ENCODE results near the gene RAB3IL1.
"Not testable (repeated sequence)": the region's sequence is repeated elsewhere in the genome, so short reads cannot be mapped to it uniquely, and the experiment has no call there.

The RAB3IL1 gene

DNA sequence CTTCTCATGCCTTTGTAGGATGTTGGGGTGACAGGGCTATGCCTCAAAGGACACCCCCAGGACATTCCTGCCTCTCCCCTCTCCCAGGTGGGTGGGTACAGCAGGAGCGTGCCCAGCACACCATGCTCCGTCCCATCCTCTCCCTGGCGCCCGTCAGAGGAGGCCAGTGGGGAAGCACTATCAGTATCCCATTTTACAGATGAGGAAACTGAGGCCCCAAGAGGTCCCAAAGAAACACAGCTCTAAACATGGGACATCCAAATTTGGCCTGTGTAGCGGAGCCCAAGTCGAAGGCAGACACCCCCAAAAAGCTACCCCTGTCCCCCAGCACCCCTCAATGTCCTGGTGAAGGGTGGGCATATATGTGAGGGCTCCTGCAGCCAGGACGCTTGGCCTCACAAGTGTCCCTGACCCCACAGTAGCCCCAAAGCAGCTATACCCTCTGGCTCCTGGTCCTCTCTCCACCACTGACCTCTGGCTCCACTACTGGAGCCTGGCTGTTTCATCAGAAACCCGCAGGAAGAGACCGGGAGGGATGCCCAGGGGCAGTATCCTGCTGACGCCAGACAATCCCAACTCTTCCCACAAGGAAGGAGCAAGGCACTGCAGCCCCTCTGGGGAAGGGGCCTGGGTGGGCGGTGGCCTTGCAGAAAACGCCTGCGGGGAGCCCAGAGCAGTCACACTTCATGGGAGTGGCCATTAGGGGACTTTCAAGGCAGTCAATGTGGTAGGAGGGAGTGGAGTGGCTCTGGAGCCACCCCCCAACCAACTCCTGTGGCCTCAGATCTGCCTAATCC lies 31.4 kb downstream of the RAB3IL1 start:
- TF ChIP-seq, protein P1, sequence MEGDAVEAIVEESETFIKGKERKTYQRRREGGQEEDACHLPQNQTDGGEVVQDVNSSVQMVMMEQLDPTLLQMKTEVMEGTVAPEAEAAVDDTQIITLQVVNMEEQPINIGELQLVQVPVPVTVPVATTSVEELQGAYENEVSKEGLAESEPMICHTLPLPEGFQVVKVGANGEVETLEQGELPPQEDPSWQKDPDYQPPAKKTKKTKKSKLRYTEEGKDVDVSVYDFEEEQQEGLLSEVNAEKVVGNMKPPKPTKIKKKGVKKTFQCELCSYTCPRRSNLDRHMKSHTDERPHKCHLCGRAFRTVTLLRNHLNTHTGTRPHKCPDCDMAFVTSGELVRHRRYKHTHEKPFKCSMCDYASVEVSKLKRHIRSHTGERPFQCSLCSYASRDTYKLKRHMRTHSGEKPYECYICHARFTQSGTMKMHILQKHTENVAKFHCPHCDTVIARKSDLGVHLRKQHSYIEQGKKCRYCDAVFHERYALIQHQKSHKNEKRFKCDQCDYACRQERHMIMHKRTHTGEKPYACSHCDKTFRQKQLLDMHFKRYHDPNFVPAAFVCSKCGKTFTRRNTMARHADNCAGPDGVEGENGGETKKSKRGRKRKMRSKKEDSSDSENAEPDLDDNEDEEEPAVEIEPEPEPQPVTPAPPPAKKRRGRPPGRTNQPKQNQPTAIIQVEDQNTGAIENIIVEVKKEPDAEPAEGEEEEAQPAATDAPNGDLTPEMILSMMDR (IDR thresholded peaks at IDR 0.05; ENCODE audit: control insufficient read depth, extremely low read depth, insufficient read depth), result no peak
- DNase-seq (ENCODE audit: low read depth), result no peak
- no peak overlapping the region for H3K4me3 ChIP-seq (ENCODE audit: low read depth, low read length)

GRCh38 chr11:61885166-61885778 lies 32.1 kb downstream of the RAB3IL1 start:
- H3K4me3 ChIP-seq (ENCODE audit: low read depth, low read length), result no peak overlapping the region
- TF ChIP-seq, protein P1 (IDR thresholded peaks at IDR 0.05; ENCODE audit: control insufficient read depth, extremely low read depth, insufficient read depth), result no peak
- no peak for DNase-seq (ENCODE audit: low read depth)

GRCh38 chr11:61883947-61884346 lies 33.4 kb downstream of the RAB3IL1 start:
- no peak for DNase-seq (ENCODE audit: low read depth)
- TF ChIP-seq, protein P1 (IDR thresholded peaks at IDR 0.05; ENCODE audit: control insufficient read depth, extremely low read depth, insufficient read depth), result no peak
- H3K4me3 ChIP-seq (ENCODE audit: low read depth, low read length), result no peak overlapping the region

DNA sequence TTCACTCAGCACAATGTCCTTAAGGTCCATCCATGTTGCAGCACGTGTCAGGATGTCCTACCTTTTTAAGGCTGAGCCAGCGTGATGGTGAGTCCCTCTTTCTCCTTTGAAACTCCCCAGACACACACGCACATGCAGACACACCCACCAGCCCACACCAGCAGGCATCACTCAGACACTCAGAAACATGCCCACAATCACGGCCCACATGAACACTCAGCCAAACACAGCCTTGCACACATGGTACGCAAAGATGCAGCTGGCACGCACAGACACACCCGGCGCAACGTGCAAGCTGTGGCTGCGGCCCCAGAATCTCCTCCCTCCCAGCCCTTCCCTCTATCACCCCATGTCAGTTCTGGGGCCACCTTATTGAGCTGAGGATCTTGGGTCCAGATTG lies 34.0 kb downstream of the RAB3IL1 start:
- DNase-seq (ENCODE audit: low read depth), result no peak
- H3K4me3 ChIP-seq (ENCODE audit: low read depth, low read length), result no peak overlapping the region
- TF ChIP-seq, protein P1 (IDR thresholded peaks at IDR 0.05; ENCODE audit: control insufficient read depth, extremely low read depth, insufficient read depth), result no peak

- no peak for DNase-seq (ENCODE audit: low read depth)
- H3K4me3 ChIP-seq (ENCODE audit: low read depth, low read length), result no peak overlapping the region
- TF ChIP-seq, protein P1 (IDR thresholded peaks at IDR 0.05; ENCODE audit: control insufficient read depth, extremely low read depth, insufficient read depth), result no peak
Measured at GRCh38 chr11:61882879-61883278, 34.5 kb downstream of the RAB3IL1 start.

DNA sequence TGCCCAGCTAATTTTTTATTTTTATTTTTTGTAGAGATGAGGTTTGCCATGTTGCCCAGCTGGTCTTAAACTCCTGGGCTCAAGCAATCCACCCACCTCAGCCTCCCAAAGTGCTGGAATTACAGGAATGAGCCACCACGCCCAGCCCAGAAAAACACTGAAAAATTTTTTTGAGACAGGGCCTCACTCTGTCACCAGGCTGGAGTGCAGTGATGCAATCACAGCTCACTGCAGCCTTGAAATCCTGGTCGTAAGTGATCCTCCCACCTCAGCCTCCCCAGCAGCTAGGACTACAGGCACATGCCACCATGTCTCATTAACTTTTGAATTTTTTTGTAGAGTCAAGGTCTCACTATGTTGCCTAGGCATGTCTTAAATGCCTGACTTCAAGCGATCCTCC lies 35.1 kb downstream of the RAB3IL1 start:
- not testable (repeated sequence) for DNase-seq (ENCODE audit: low read depth); H3K4me3 ChIP-seq (ENCODE audit: low read depth, low read length)

DNA sequence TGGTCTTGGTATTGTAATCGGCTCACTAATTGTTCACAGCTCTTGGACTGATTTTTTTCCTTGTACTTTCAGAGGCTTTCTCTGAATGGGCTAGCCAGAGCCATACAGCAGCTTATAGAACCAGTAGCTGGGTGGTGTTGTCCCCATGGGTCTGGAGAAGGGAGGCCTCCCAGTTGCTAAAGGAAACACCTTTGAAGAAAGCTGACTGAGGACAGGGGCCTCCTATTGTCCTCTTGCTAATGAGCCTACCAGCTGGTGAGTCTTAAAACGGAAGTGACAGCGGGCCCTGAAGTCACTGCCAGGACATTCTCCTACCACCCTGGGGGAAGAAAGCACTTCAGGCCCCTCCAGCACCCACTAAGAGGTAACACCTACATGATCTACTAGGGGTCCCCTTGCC lies 36.0 kb downstream of the RAB3IL1 start:
- TF ChIP-seq, protein P1 (IDR thresholded peaks at IDR 0.05; ENCODE audit: control insufficient read depth, extremely low read depth, insufficient read depth), result no peak
- no peak overlapping the region for H3K4me3 ChIP-seq (ENCODE audit: low read depth, low read length)
- no peak for DNase-seq (ENCODE audit: low read depth)

All from LNCaP clone FGC (cell line).